ENCODE results near the gene KAZN. TPM values are rescaled to one million over a fixed set of nuclear protein-coding genes. Genes with fewer than 3 reads are reported as not detected.

The KAZN gene
- total RNA-seq, 3 donors from 2014 or later, result 12.2 to 16.4 (median 16.2) TPM

GRCh38 chr1:14964711-14965055 is 366.2 kb downstream of the KAZN start:
- no peaks in the 10 kb centered on the region for H3K36me3 ChIP-seq
- no peaks in the 10 kb centered on the region for H3K27me3 ChIP-seq
- peaks cover 13 to 15% of the 10 kb centered on the region in 2 donors for H3K4me1 ChIP-seq
- H3K4me3 ChIP-seq, result no peak overlapping the region
- no peaks in the 10 kb centered on the region for H3K9me3 ChIP-seq
- intact Hi-C loops (cut with DNase I; ENCODE audit: low total_unique reads), result no loop called here
- no peak for DNase-seq (ENCODE audit: low spot score in 2 of 2)
- no peak overlapping the region for H3K27ac ChIP-seq
- TF ChIP-seq CTCF (IDR thresholded peaks at IDR 0.05) (no peak), POLR2AphosphoS5 (IDR thresholded peaks at IDR 0.05) (no peak), POLR2A (IDR thresholded peaks at IDR 0.05) (no peak)

- peaks cover 17 to 24% of the 10 kb centered on the region in 2 donors for H3K4me1 ChIP-seq
- H3K27ac ChIP-seq, result peak overlapping the region; percentile 89 to 94
- H3K9me3 ChIP-seq, result no peaks in the 10 kb centered on the region
- H3K4me3 ChIP-seq, result no peak overlapping the region
- intact Hi-C loops (cut with DNase I; ENCODE audit: low total_unique reads), result no loop called here
- TF ChIP-seq CTCF (IDR thresholded peaks at IDR 0.05) (no peak), POLR2AphosphoS5 (IDR thresholded peaks at IDR 0.05) (peak; percentile 23 to 49 (median 48)), POLR2A (IDR thresholded peaks at IDR 0.05) (no peak)
- no peaks in the 10 kb centered on the region for H3K27me3 ChIP-seq
- no peaks in the 10 kb centered on the region for H3K36me3 ChIP-seq
- peak; percentile 73 to 75 for DNase-seq (ENCODE audit: low spot score in 2 of 2)
These were observed 369.9 kb downstream of the KAZN start for GRCh38 chr1:14968251-14968851.

- peaks cover 17 to 24% of the 10 kb centered on the region in 2 donors for H3K4me1 ChIP-seq
- DNase-seq (ENCODE audit: low spot score in 2 of 2), result no peak
- no peaks in the 10 kb centered on the region for H3K36me3 ChIP-seq
- TF ChIP-seq POLR2AphosphoS5 (IDR thresholded peaks at IDR 0.05) (no peak), POLR2A (IDR thresholded peaks at IDR 0.05) (no peak), CTCF (IDR thresholded peaks at IDR 0.05) (no peak)
- peak overlapping the region; percentile 89 to 94 for H3K27ac ChIP-seq
- no peaks in the 10 kb centered on the region for H3K27me3 ChIP-seq
- intact Hi-C loops (cut with DNase I; ENCODE audit: low total_unique reads), result no loop called here
- H3K4me3 ChIP-seq, result no peak overlapping the region
- H3K9me3 ChIP-seq, result peaks cover 0 to 6% of the 10 kb centered on the region in 2 donors
These were observed 370.5 kb downstream of the KAZN start for GRCh38 chr1:14969006-14969405.

GRCh38 chr1:14970115-14970798 is 371.8 kb downstream of the KAZN start:
- Histone ChIP-seq H3K4me3 (peak overlapping the region in 1 of 3 donors; percentile 6), H3K27me3 (no peaks in the 10 kb centered on the region), H3K9me3 (peaks cover 0 to 6% of the 10 kb centered on the region in 2 donors), H3K27ac (peak overlapping the region; percentile 89 to 94), H3K4me1 (peaks cover 17 to 24% of the 10 kb centered on the region in 2 donors), H3K36me3 (no peaks in the 10 kb centered on the region)
- no peak for TF ChIP-seq POLR2A (IDR thresholded peaks at IDR 0.05)
- TF ChIP-seq POLR2AphosphoS5 (IDR thresholded peaks at IDR 0.05), result no peak
- no peak for TF ChIP-seq CTCF (IDR thresholded peaks at IDR 0.05)
- peak in 1 of 2 donors; percentile 73 for DNase-seq (ENCODE audit: low spot score in 2 of 2)
- intact Hi-C loops (cut with DNase I; ENCODE audit: low total_unique reads), result loop anchor here (10.0 kb wide), 1 partner anchor 985 kb away; no protein-coding TSS in a partner anchor

- Histone ChIP-seq H3K9me3 (peaks cover 0 to 6% of the 10 kb centered on the region in 2 donors), H3K27me3 (no peaks in the 10 kb centered on the region), H3K4me1 (peaks cover 17 to 24% of the 10 kb centered on the region in 2 donors), H3K27ac (peak overlapping the region; percentile 5 to 89), H3K4me3 (peak overlapping the region in 1 of 3 donors; percentile 6), H3K36me3 (no peaks in the 10 kb centered on the region)
- intact Hi-C loops (cut with DNase I; ENCODE audit: low total_unique reads), result loop anchor here (10.0 kb wide), 1 partner anchor 984 kb away; no protein-coding TSS in a partner anchor
- DNase-seq (ENCODE audit: low spot score in 2 of 2), result no peak
- TF ChIP-seq POLR2A (IDR thresholded peaks at IDR 0.05) (no peak), CTCF (IDR thresholded peaks at IDR 0.05) (no peak), POLR2AphosphoS5 (IDR thresholded peaks at IDR 0.05) (no peak)
These were observed 372.3 kb downstream of the KAZN start for GRCh38 chr1:14970799-14971141.
